GM18873 (cell line): Measurements from ENCODE around the gene GOLGA6D.
"Not testable (repeated sequence)": the region's sequence is repeated elsewhere in the genome, so short reads cannot be mapped to it uniquely, and the experiment has no call there.

Experiments used
- ATAC-seq: cut with Tn5 transposase; IDR thresholded peaks from one replicate; pipeline ENCODE4 v1.9.1; 2021; ENCODE audit warnings: mild to moderate bottlenecking, moderate library complexity, moderate number of reproducible peaks; ENCODE audit not compliant: unreplicated experiment, low FRiP score

Gene GOLGA6D

GRCh38 chr15:75275617-75276016 lies 7.0 kb upstream of the GOLGA6D start:
- ATAC-seq, result not testable (repeated sequence)

DNA sequence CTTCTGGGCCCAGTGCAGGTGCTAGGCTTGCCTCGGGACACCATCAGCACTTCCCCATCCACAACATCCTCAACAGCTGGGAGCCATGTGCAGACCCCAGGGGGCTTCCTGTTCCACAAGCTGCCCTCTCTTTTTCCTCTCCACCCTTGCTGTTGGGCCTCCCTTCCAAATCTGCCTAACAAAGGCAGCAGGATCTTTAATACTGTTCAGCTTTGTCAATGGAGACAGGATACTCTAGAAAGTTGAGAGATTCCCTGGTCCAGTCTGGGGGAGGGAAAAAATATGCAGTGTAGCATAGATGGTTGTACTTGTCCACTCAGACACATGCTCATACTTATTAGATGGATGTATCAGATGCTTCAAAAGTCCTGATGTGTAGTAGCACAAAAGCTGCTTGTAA lies 4.1 kb upstream of the GOLGA6D start:
- not testable (repeated sequence) for ATAC-seq

DNA sequence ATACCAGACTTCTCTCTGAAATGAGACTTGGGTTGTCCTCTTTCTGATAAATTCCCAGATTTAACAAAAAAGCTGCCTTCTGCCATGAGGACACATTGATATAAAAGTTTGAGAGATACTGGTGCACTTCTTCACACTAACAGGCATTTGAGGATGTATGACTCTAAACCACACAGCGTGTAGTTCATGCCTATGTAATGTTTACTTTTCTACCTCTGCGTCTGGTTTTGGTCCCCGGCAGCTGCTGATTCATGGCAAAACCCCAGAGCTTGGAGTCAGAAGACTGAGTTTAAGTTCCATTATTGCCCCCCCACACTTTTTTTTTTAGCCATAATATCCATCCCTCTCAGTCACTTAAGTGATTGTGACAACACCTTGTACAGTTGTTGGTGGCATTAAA lies 1.5 kb downstream of the GOLGA6D start:
- not testable (repeated sequence) for ATAC-seq

DNA sequence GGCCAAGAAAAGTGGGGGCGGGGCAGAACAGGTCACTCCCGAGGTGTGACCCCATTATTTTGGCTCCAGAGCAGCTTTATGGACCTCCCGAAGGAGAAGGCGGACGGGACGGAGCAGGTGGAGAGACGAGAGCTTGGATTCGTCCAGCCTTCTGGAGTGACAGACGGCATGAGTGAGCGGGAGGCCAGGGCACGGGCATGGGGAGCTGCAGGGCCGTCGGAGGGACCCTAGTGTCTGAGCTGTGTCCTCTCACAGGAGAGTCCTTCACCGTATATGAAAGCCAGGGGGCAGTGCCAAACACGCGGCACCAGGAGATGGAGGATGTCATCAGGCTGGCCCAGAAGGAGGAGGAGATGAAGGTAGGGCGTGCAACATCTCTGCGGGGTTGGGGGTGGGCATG lies 11.0 kb downstream of the GOLGA6D start:
- not testable (repeated sequence) for ATAC-seq

DNA sequence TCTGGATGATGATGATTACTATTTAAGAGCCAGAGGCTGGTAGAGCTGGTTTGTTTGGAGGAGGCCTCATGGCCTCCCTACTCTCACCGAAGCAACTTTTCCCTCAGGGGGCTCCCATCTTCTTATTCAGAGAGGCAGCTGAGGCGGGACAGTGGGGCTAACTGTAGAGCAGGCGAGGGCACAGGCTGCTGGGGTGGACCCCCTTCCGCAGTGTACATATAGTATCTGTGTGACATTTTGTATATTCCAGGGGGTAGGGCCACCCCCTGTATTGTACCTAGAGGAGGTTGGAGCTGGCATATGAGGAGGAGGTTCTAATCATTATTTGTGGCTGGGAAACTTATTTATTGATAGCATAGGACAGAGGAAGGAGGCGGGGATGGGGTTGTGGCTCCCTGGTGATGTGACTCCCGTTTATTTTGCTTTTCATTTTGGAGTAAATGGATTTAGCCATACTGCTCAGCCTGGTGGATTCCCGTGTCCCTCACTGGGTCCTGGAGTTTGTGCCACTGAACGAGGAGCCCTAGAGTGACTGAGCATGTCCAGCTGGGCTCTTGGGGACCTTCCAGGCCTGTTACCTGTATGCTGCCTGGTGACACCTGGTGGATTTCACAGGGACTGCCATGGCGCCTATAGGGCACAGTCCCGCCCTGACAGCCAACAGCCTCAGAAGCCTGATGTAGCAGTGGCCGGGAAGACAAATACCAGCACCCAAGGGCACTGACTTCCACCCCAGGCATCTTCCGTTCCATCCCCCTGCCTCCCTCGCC lies 16.1 kb downstream of the GOLGA6D start:
- not testable (repeated sequence) for ATAC-seq

GRCh38 chr15:75299311-75299688 lies 16.7 kb downstream of the GOLGA6D start:
- not testable (repeated sequence) for ATAC-seq

DNA sequence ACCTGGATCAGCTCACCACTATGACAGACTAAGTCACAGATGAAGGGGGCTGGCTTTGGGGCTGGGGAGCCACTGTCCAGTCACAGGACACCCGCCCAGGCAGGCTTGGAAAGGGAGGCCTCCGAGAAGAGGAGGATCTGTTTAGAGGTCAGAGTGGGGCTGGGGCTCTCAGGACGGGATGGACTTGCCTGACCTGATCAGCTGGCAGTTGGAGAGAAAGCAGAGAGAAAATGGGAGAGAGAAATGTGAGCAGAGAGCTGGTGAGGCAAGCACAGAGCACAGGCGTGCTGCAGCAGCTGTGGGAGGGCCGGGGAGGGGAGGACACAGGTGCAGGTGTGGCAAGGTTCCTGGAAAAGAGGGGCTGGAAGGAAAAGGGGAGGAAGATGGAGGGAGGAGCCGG lies 17.4 kb downstream of the GOLGA6D start:
- not testable (repeated sequence) for ATAC-seq

DNA sequence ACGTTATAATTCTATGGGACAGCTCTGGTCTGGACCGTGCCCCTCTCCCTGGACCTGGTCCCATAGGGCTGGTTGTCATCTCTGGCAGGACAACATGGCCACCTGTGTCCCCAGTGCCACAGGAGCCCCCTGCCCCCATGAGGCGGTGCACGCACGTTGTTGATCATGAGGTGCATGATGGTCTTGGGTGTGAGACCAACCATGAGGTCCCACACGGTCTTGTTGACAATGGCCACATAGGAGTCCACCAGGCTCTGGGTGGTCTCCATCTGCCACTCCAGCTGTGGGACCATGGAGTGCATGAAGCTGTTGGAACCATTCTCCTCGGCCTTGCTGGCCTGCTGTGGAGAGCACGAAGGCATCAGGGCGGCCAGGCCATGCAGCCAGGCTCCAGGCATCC lies 19.7 kb downstream of the GOLGA6D start:
- ATAC-seq, result no peak

DNA sequence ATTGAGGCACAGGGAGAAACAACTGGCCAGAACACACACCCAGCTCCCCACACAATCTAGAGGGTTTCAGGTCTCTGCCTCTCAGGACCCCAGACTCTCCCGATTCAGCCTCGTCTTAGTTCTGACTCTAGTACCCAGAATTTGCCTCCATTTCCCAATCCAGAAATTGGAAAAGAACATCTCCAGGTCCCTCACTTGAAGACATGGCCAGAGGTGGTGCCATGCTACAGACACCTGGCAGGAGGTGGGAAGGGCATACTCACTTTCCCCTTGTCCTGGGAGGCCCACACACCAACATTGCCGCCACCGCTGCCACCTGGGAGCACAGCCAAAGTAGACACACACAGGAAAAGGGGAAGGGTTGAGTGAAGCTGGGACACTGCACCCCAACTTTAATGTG lies 20.1 kb downstream of the GOLGA6D start:
- ATAC-seq, result not testable (repeated sequence)

GRCh38 chr15:75306188-75306587 lies 23.6 kb downstream of the GOLGA6D start:
- no peak for ATAC-seq

DNA sequence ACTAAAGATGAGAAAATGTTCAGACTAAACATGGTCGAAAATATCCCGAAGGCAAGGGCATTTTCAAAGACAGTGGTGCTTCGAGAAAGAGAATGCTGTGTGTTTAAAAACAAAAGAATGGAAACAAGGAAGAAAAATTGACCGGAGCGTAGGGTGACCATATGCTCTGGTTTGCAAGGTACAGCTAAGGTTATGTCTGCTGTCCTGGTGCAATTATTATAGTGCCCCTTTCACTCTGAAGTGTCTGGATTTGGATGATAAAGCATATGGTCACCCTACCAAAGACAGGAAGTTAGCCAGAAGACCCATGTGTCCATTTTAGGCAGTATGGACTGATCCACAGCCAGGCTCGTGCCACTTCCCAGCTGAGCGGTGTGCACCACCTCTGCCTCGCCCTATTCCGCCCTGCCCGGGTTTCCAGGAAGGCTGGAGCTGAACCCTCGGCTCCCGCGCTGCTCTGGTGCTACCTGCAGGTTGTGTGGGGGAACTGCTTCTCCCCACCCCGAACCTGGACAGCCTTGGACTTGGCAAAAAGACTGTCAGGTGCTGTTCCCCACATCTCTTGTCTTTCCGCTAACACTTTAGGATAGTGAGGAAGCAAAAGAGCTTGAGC lies 25.2 kb downstream of the GOLGA6D start:
- no peak for ATAC-seq

DNA sequence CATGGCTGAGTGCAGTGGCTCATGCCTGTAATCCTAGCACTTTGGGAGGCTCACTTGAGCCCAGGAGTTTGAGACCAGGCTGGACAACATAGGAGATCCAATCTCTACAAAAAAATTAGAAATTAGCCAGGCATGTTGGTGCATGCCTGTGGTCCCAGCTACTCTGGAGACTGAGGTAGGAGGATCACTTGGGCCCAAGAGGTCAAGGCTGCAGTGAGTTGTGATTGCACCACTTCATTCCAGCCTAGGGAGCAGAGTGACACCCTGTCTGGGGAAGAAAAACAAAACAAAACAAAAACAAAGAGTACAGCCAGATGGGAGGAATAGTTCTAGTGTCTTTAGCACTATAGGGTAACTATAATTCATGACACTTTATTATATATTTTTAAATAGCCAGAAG lies 27.1 kb downstream of the GOLGA6D start:
- no peak for ATAC-seq

DNA sequence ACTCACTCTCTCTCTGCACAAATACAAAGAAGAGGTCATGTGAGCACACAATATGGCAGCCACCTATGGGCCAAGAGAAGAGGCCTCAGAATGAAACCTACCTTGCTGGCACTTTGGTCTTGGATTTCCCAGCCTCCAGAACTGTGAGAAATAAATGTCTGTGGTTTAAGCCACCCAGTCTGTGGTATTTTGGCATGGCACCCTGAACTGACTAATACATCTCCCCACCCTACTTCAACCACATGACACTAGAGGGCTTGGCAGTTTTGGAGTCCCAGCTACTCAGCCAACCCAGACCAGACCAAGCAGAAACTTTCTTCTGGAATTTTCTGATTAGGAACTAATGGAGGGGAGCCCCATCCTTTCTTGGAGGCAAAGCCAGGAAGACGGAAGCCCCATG lies 29.9 kb downstream of the GOLGA6D start:
- not testable (repeated sequence) for ATAC-seq

- ATAC-seq, result no peak
These were observed 30.6 kb downstream of the GOLGA6D start for GRCh38 chr15:75313116-75313845.

DNA sequence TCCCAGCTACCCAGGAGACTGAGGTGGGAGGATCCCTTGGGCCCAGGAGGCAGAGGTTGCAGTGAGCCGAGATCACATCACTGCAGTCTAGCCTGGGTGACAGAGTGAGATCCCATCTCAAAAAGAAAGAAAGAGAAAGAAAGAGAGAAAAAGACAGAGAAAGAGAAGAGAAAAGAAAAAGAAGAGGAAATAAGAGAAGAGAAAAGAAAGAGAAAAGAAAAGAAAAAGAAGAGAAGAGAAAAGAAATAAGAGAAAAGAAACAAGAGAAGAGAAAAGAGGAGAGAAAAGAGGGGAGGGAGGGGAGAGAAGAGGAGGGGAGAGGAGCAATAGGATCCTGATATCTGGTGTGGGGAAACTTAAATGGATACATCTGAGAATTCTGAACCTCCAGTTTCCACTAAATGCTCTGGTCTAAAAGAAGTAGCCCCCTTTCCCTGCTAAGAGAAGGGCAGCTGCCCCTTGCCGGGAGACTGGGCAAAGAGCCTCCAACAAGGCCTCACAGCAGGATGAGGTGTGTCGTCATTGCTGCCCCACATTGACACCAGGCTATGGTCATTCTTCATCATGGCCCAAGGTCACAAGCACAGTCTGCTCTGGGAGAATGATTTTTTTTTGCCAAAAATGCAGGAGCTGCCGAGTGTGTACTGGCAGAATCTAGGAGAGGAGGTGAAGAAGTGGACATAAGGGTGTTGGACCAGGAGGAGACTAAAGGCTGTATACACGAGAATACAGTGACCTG lies 32.1 kb downstream of the GOLGA6D start:
- ATAC-seq, result no peak

DNA sequence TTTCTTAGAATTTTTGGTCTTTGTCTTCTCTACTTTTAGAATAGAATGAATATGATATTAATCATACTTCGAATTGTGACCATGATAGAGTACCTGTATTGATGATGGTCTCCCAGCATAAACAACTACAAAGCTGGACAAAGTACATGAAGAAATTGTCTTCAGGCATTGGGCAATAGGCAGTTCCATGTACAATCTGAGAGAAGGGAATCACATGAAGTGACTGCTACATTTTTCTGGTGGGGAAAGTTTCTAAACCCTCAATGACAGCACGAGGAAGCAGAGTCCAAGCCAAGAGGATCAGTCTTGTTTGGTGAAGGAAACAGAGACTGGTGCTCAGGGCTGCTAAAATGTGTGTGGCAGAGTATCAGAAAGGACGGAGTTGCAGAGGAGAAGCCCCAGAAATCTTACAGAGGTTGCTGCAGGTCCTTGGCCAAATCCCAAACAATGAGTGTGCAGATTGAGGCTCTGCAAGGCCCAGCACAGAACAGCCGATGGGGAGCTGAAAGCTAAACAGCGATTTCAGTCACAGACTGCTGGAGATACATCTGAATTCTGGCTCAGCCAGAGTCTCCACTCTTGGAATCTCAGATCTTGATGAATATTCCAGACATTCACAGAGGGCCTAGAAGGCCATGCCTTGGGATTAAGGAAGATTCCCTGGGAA lies 36.7 kb downstream of the GOLGA6D start:
- ATAC-seq, result not testable (repeated sequence)

DNA sequence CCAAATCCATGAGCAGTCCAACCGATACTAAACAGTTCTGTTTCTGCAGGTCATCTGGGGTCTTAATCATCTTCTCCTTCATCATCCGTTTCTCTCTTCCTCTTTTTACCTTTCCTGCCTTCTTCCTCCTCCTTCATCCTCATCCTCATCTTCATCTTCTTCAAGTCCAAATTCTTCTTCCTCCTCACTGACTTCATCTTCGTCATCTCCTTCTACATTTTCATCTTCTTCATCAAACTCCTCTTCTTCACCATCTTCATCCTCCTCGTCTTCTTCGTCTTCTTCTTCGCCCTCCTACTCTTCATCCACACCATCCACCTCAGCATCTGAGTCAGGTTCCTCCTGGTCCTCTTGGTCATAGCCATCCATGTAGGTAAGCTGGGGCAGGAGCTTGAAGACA lies 39.1 kb downstream of the GOLGA6D start:
- no peak for ATAC-seq

- no peak for ATAC-seq
These were observed 43.3 kb downstream of the GOLGA6D start for GRCh38 chr15:75325922-75326321.

DNA sequence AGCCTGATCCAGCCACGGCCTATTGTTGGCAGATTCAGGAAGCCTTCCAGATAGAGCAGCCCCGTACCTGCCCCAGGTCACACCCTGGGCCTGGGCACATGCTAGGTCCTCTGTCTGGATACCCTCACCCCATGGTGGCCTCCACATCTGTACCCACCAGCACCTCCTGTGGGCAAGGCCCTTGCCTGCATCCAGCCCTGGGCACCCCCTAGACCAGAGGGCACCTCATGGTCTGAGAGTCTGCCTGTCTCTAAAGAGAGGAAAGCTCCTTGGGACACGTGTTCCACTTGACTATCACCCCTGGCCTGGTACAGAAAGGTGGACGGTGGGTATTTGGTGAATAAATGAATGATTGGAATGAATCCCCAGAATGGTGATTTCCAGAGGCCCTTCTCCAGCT lies 44.4 kb downstream of the GOLGA6D start:
- no peak for ATAC-seq

DNA sequence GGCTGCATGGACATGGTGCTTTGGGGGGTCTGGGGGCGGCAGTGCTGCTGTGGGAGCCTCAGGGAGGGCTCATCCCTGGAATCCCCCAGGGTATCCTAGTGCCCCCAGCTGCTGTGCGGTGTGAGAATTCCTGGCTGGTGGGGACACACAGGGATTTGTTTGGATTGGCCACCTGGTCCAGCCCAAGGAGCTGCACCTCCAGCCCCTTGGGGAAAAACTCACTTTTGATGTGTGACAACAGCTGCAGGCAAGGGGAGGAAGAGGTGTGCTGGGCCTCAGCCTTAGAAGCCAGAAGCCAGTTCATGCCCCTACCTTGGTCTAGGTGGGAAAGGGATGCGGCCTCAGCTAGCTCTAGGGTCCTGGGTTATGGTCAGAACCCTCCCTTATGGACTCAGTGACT lies 44.9 kb downstream of the GOLGA6D start:
- no peak for ATAC-seq
